ENCODE results near the gene ATXN1.
"Not testable (repeated sequence)": the region's sequence is repeated elsewhere in the genome, so short reads cannot be mapped to it uniquely, and the experiment has no call there.

ATXN1 gene

DNA sequence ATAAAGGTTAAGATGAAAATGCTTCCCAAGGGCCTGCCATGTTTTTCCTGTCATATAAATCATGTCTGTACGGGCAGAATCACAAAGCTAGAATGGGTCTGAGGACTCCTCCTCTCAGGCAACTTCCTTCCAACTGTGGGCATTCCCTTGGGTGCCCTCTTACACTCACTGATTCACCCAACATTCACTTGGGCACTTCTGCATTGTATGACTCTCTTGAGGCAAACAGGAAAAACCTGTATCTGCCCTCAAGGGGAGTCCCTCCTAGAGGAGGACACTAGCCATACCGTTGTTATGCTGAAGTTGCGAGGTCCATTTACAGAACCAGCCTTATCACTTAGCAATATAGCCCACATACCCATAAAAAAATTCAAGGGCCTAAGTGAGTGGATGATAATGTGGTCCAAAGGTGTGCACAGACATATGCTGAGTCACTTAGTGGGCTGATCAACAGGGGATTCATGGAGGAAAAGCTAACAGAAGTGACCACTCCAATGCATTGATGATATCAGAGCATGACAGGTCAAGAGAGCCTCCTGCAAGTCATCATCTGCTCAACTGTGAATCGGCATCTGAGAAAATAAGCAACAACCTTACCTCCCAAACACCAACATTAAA, 131.1 kb downstream of the ATXN1 start:
- H3K27ac ChIP-seq: no peak overlapping the region
- H2AFZ ChIP-seq (ENCODE audit: low read depth): no peak overlapping the region
- no peaks in the 10 kb centered on the region for H4K20me1 ChIP-seq (ENCODE audit: insufficient read depth)
- H3K4me3 ChIP-seq (IDR thresholded peaks at IDR 0.05; ENCODE audit: insufficient read depth, low read depth, low read length): no peak overlapping the region
- no peaks in the 10 kb centered on the region for H3K36me3 ChIP-seq (ENCODE audit: insufficient read depth)
- TF ChIP-seq, protein P1, sequence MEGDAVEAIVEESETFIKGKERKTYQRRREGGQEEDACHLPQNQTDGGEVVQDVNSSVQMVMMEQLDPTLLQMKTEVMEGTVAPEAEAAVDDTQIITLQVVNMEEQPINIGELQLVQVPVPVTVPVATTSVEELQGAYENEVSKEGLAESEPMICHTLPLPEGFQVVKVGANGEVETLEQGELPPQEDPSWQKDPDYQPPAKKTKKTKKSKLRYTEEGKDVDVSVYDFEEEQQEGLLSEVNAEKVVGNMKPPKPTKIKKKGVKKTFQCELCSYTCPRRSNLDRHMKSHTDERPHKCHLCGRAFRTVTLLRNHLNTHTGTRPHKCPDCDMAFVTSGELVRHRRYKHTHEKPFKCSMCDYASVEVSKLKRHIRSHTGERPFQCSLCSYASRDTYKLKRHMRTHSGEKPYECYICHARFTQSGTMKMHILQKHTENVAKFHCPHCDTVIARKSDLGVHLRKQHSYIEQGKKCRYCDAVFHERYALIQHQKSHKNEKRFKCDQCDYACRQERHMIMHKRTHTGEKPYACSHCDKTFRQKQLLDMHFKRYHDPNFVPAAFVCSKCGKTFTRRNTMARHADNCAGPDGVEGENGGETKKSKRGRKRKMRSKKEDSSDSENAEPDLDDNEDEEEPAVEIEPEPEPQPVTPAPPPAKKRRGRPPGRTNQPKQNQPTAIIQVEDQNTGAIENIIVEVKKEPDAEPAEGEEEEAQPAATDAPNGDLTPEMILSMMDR (conservative IDR thresholded peaks at IDR 0.05; ENCODE audit: low read depth, low read length): no peak
- no peak overlapping the region for H3K9ac ChIP-seq
- no peaks in the 10 kb centered on the region for H3K27me3 ChIP-seq (ENCODE audit: insufficient read depth, low read depth)
- H3K79me2 ChIP-seq (ENCODE audit: insufficient read depth, low read depth): no peaks in the 10 kb centered on the region
- peaks cover 6% of the 10 kb centered on the region for H3K4me1 ChIP-seq (ENCODE audit: low read depth, poor library complexity, severe bottlenecking)
- no peak overlapping the region for H3K4me2 ChIP-seq

DNA sequence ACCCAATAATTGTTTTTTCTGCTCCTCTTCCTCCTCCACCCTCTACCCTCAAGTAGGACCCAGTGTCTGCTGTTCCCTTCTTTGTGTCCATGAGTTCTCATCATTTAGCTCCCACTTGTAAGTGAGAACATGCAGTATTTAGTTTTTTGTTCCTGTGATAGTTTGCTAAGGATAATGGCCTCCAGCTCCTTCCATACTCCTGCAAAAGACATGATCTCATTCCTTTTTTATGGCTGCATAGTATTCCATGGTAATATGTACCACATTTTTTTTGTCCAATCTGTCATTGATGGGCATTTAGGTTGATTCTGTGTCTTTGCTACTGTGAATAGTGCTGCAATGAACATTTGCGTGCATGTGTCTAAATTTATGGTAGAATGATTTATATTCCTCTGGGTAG, 132.7 kb downstream of the ATXN1 start:
- H3K4me2 ChIP-seq; H4K20me1 ChIP-seq (ENCODE audit: insufficient read depth); H2AFZ ChIP-seq (ENCODE audit: low read depth); H3K4me3 ChIP-seq (IDR thresholded peaks at IDR 0.05; ENCODE audit: insufficient read depth, low read depth, low read length); H3K79me2 ChIP-seq (ENCODE audit: insufficient read depth, low read depth); H3K27ac ChIP-seq; H3K4me1 ChIP-seq (ENCODE audit: low read depth, poor library complexity, severe bottlenecking); H3K27me3 ChIP-seq (ENCODE audit: insufficient read depth, low read depth); H3K9ac ChIP-seq; H3K36me3 ChIP-seq (ENCODE audit: insufficient read depth): not testable (repeated sequence)

DNA sequence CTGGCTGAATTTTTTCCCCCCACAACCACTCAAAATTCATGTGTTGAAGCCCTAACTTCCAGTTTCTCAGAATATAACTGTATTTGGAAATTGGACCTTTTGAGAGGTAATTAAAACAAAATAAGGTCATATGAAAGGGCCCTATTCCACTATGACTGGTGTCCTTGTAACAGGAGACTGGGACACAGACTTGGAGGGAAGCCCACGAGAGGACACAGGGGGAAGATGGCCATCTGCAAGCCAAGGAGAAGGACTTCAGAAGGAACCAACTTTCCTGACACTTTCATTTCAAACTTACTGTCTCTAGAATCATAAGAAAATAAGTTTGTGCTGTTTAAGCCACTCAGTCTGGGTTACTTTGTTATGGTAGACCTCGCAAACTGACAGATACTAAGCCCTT, 134.6 kb downstream of the ATXN1 start:
- no peaks in the 10 kb centered on the region for H4K20me1 ChIP-seq (ENCODE audit: insufficient read depth)
- no peak overlapping the region for H3K9ac ChIP-seq
- H3K27ac ChIP-seq: no peak overlapping the region
- H3K4me2 ChIP-seq: no peak overlapping the region
- H3K36me3 ChIP-seq (ENCODE audit: insufficient read depth): no peaks in the 10 kb centered on the region
- peaks cover 21% of the 10 kb centered on the region for H3K4me1 ChIP-seq (ENCODE audit: low read depth, poor library complexity, severe bottlenecking)
- H3K27me3 ChIP-seq (ENCODE audit: insufficient read depth, low read depth): no peaks in the 10 kb centered on the region
- no peak overlapping the region for H3K4me3 ChIP-seq (IDR thresholded peaks at IDR 0.05; ENCODE audit: insufficient read depth, low read depth, low read length)
- H3K79me2 ChIP-seq (ENCODE audit: insufficient read depth, low read depth): peaks cover 11% of the 10 kb centered on the region; the same call in 1 of the 2 replicates
- no peak overlapping the region for H2AFZ ChIP-seq (ENCODE audit: low read depth)
- TF ChIP-seq, protein P1 (conservative IDR thresholded peaks at IDR 0.05; ENCODE audit: low read depth, low read length): no peak

DNA sequence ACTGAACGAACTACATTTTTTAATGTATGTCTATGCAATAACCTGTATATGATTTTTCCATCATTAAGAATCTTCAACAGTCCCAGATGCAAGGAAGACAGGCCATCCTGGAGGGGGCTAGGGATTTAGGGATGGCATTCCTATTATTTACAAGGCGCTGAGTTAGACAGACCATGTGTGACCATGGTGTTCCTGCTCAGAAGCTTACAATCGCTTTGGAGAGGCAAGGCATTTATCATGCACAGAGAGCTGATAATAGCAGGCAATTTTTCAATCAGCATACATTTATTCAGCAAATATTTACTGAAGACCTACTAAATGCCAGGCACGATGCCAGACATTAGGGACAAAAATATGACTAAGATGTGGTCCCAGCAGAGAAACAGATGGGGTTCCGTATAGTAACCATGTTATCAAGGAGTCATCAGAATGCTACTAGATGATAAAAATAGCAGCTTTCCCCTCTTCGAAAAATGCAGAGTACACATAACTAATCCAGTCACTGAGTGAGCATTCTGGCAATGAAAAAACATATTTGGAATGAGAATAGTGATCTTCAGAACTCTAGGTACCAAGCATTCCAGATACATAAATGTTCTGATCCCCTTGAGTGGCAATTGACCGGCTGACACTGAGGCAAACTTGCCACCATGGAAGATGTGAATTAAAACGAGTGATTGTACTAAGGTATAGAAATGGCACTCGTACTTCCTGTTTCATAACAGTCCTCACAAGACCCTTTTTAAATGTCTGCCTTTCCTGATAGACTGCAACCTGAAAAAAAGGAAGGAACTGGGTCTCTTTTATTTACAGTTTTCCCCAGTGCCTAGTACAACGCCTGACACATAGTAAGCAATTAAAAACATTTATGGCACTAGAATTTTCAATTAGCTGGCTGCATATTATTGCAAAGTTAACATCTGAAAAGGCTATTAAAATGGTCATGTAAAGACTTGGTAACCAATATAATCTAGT, 135.7 kb downstream of the ATXN1 start:
- Histone ChIP-seq H3K4me3 (IDR thresholded peaks at IDR 0.05; ENCODE audit: insufficient read depth, low read depth, low read length) (no peak overlapping the region), H3K27me3 (ENCODE audit: insufficient read depth, low read depth) (no peaks in the 10 kb centered on the region), H3K9ac (no peak overlapping the region), H4K20me1 (ENCODE audit: insufficient read depth) (no peaks in the 10 kb centered on the region), H3K36me3 (ENCODE audit: insufficient read depth) (no peaks in the 10 kb centered on the region), H3K27ac (no peak overlapping the region), H3K4me1 (ENCODE audit: low read depth, poor library complexity, severe bottlenecking) (peaks cover 21% of the 10 kb centered on the region), H3K79me2 (ENCODE audit: insufficient read depth, low read depth) (peaks cover 11% of the 10 kb centered on the region; the same call in 1 of the 2 replicates), H3K4me2 (no peak overlapping the region), H2AFZ (ENCODE audit: low read depth) (no peak overlapping the region)
- TF ChIP-seq, protein P1 (conservative IDR thresholded peaks at IDR 0.05; ENCODE audit: low read depth, low read length): no peak

Data from KMS-11 (cell line).